NK-92 treated with Interleukin-12 subunit alpha and Interleukin-12 subunit beta, amount 100 ng/mL, for 24 hours (cell line): ENCODE results near the gene LRIF1.
"Not testable (repeated sequence)": the region's sequence is repeated elsewhere in the genome, so short reads cannot be mapped to it uniquely, and the experiment has no call there.

Experiments
- DNase-seq: peaks from one replicate; lab custom pipeline; 2025; lab: John Stamatoyannopoulos, UW

LRIF1 gene

GRCh38 chr1:110963691-110964454 lies at the start of gene LRIF1:
TSS of gene LRIF1 (minus strand) at chr1:110963922. CDS start at chr1:110963688, 234 bp downstream.
- DNase-seq, result peak; percentile 100

GRCh38 chr1:111008031-111008430 lies 44.3 kb upstream of the LRIF1 start:
- no peak for DNase-seq

- DNase-seq, result no peak
Observed at GRCh38 chr1:111006556-111006955, 42.8 kb upstream of the LRIF1 start.

- not testable (repeated sequence) for DNase-seq
Observed at GRCh38 chr1:110999607-111000006, 35.9 kb upstream of the LRIF1 start.

- DNase-seq, result not testable (repeated sequence)
Observed at GRCh38 chr1:110992329-110992728, 28.6 kb upstream of the LRIF1 start.

- DNase-seq, result not testable (repeated sequence)
Observed at GRCh38 chr1:110991295-110991694, 27.6 kb upstream of the LRIF1 start.

- DNase-seq, result no peak
Observed at GRCh38 chr1:110990541-110990940, 26.8 kb upstream of the LRIF1 start.

GRCh38 chr1:110986407-110986891 lies 22.7 kb upstream of the LRIF1 start:
- no peak for DNase-seq

GRCh38 chr1:110982320-110982719 lies 18.6 kb upstream of the LRIF1 start:
- DNase-seq, result no peak

GRCh38 chr1:110979154-110979553 lies 15.4 kb upstream of the LRIF1 start:
- DNase-seq, result no peak

- DNase-seq, result no peak
Observed at GRCh38 chr1:110976089-110976488, 12.4 kb upstream of the LRIF1 start.

- no peak for DNase-seq
Observed at GRCh38 chr1:110975265-110975664, 11.5 kb upstream of the LRIF1 start.

- DNase-seq, result no peak
Observed at GRCh38 chr1:110967256-110967655, 3.5 kb upstream of the LRIF1 start.

- no peak for DNase-seq
Observed at GRCh38 chr1:110964455-110964903, 757 bp upstream of the LRIF1 start.

- peak; percentile 68 for DNase-seq
Observed at GRCh38 chr1:110962892-110963690, 631 bp downstream of the LRIF1 start.

GRCh38 chr1:110961902-110962301 lies 1.8 kb downstream of the LRIF1 start:
- DNase-seq, result no peak

GRCh38 chr1:110960777-110961420 lies 2.8 kb downstream of the LRIF1 start:
- DNase-seq, result no peak

- DNase-seq, result no peak
Observed at GRCh38 chr1:110957798-110958197, 5.9 kb downstream of the LRIF1 start.

- DNase-seq, result no peak
Observed at GRCh38 chr1:110956586-110956985, 7.1 kb downstream of the LRIF1 start.

- DNase-seq, result no peak
Observed at GRCh38 chr1:110953031-110953430, 10.7 kb downstream of the LRIF1 start.

GRCh38 chr1:110952031-110952430 lies 11.7 kb downstream of the LRIF1 start:
- DNase-seq, result no peak

- DNase-seq, result no peak
Observed at GRCh38 chr1:110951161-110951560, 12.6 kb downstream of the LRIF1 start.
